K562 (cell line): ENCODE measurements around the gene PRLH. TPM values are rescaled to one million over a fixed set of nuclear protein-coding genes. Genes with fewer than 3 reads are reported as not detected.

ENCODE experiments used
- ATAC-seq: fragments of 200-7000 bp; cut with Tn5 transposase; 3 replicates; pipeline ENCODE4 v1.9.1; 2020; ENCODE audit warnings: moderate library complexity
- BruUV-seq: library from RNA; stranded (reverse); fragments of 400-500 nt; replicated peaks from 2 replicates; lab custom pipeline; 2021; lab: Mats Ljungman, UMichigan
- CTCF ChIA-PET: fragments of 300-600 bp; formaldehyde crosslinking; extraction: SDS; loops from one replicate; lab custom pipeline; 2021; ENCODE audit warnings: low intra/inter-chr PET ratio; lab: Yijun Ruan, JAX
- POLR2A ChIA-PET: fragments of 300-600, 350-650 bp; sonication (Branson Sonifier 250); formaldehyde crosslinking; extraction: SDS; loops from one replicate; lab custom pipeline; 2021; ENCODE audit warnings: antibody characterized with exemption, inconsistent platforms; lab: Yijun Ruan, JAX
- DNase-seq, 4 experiments: peaks; one replicate each; pipeline versions ENCODE4 v3.0.0 to v3.0.0-alpha.2; 2011 to 2018; ENCODE audit warnings: low spot score in 3 of 4, mixed read lengths in 3 of 4; ENCODE audit errors: extremely low read depth in 1 of 4
- FAIRE-seq: peaks from 2 replicates; lab custom pipeline; 2011; peaks lifted over from hg19 to GRCh38; lab: Jason Lieb, UNC
- H2AFZ ChIP-seq: 2 replicates; pipeline ENCODE4 v1.6.0; 2011; ENCODE audit warnings: low read depth, low read length, control low read depth, inconsistent platforms
- H3K27ac ChIP-seq: fragments of 200-600 bp; 3 replicates; pipeline ENCODE4 v1.8.0; 2011; ENCODE audit warnings: low read depth, mild to moderate bottlenecking, control low read depth, inconsistent platforms, low read length, moderate library complexity, mixed read lengths; ENCODE audit errors: extremely low read depth
- H3K27me3 ChIP-seq, 2 experiments: fragments of 300-600 bp in 1 of 2; 2 replicates in 1 of 2; 3 replicates in 1 of 2; pipeline versions ENCODE4 v1.6.0 to v1.8.0; 2011; ENCODE audit warnings: inconsistent platforms in 2 of 2, low read length in 2 of 2, mild to moderate bottlenecking in 1 of 2, mixed read lengths in 1 of 2, moderate library complexity in 1 of 2; ENCODE audit not compliant: control insufficient read depth in 2 of 2, insufficient read depth in 2 of 2
- H3K36me3 ChIP-seq: fragments of 300-600 bp; 3 replicates; pipeline ENCODE4 v1.8.0; 2011; ENCODE audit warnings: mild to moderate bottlenecking, low read length, inconsistent platforms; ENCODE audit not compliant: control insufficient read depth, insufficient read depth
- H3K4me1 ChIP-seq, 2 experiments: fragments of 200-600 bp in 1 of 2; replicated peaks in 1 of 2; 2 replicates in 1 of 2; 3 replicates in 1 of 2; pipeline versions ENCODE4 v1.5.1 to v1.8.0; 2011; ENCODE audit warnings: inconsistent platforms in 2 of 2, low read length in 2 of 2, mild to moderate bottlenecking in 1 of 2, mixed read lengths in 1 of 2, moderate library complexity in 1 of 2; ENCODE audit not compliant: control insufficient read depth in 2 of 2, insufficient read depth in 2 of 2
- H3K4me2 ChIP-seq: 2 replicates; pipeline ENCODE4 v1.6.1; 2011; ENCODE audit warnings: low read length, control low read depth, inconsistent platforms, mixed read lengths; ENCODE audit not compliant: insufficient read depth
- H3K4me3 ChIP-seq: fragments of 200-600 bp; sonication (generic), shearing (Covaris generic); 2 replicates; pipeline ENCODE4 v1.5.1; 2016; ENCODE audit warnings: control low read depth, inconsistent platforms
- H3K79me2 ChIP-seq: fragments of 200-600 bp; 3 replicates; pipeline ENCODE4 v1.8.0; 2011; ENCODE audit warnings: low read length, inconsistent platforms; ENCODE audit not compliant: control insufficient read depth, insufficient read depth
- H3K9ac ChIP-seq, 2 experiments: 2 replicates each; pipeline versions ENCODE4 v1.6.0 to v1.6.1; 2011; ENCODE audit warnings: low read depth in 2 of 2, low read length in 2 of 2, control low read depth in 1 of 2, inconsistent platforms in 1 of 2, mild to moderate bottlenecking in 1 of 2, mixed read lengths in 1 of 2; ENCODE audit not compliant: insufficient read depth in 1 of 2
- H3K9me1 ChIP-seq: one replicate; pipeline ENCODE4 v1.6.0; 2011; ENCODE audit warnings: inconsistent platforms, mild to moderate bottlenecking, low read length, moderate library complexity; ENCODE audit not compliant: control insufficient read depth, insufficient read depth
- H3K9me3 ChIP-seq: replicated peaks from 2 replicates; pipeline ENCODE4 v1.5.1; 2011; ENCODE audit warnings: low read depth, low read length, inconsistent platforms; ENCODE audit not compliant: control insufficient read depth, insufficient read depth
- H4K20me1 ChIP-seq: replicated peaks from 2 replicates; pipeline ENCODE4 v1.6.1; 2011; ENCODE audit warnings: low read length, inconsistent platforms, mixed read lengths; ENCODE audit not compliant: control insufficient read depth, insufficient read depth
- FIP1L1 ChIP-seq: fragments of 200-400 bp; formaldehyde crosslinking; IDR thresholded peaks from 2 replicates; pipeline ENCODE4 v1.6.1; 2018; ENCODE audit warnings: mild to moderate bottlenecking, low read depth, low read length; ENCODE audit not compliant: poor library complexity, severe bottlenecking
- FOSL1 ChIP-seq: fragments of 200-800 bp; sonication (Bioruptor generic); conservative IDR thresholded peaks from 2 replicates; pipeline ENCODE4 v1.6.1; 2016; ENCODE audit warnings: missing genetic modification characterization, missing compliant biosample characterization
- HDAC1 ChIP-seq, 2 experiments: fragments of 450-650 bp; IDR thresholded peaks; 2 replicates each; pipeline ENCODE4 v1.6.1; 2016 to 2017; ENCODE audit warnings: inconsistent platforms in 1 of 2, mild to moderate bottlenecking in 1 of 2, moderate library complexity in 1 of 2
- MECOM ChIP-seq: fragments of 250-450 bp; sonication (Bioruptor Pico); IDR thresholded peaks from 2 replicates; pipeline ENCODE4 v1.8.0; 2022; ENCODE audit warnings: inconsistent platforms
- NR1H2 ChIP-seq: sonication (generic); formaldehyde crosslinking; IDR thresholded peaks from 2 replicates; pipeline ENCODE4 v1.4.0; 2020; ENCODE audit warnings: mild to moderate bottlenecking, missing genetic modification reagents
- PHB2 ChIP-seq: fragments of 450-650 bp; IDR thresholded peaks from 2 replicates; pipeline ENCODE4 v1.6.1; 2017; ENCODE audit warnings: low read depth
- SNRNP70 ChIP-seq: fragments of 200-400 bp; formaldehyde crosslinking; optimal IDR thresholded peaks from 2 replicates; pipeline ENCODE3; 2017; ENCODE audit warnings: low read depth, low read length
- ZBTB17 ChIP-seq: fragments of 450-650 bp; formaldehyde crosslinking; IDR thresholded peaks from 2 replicates; pipeline ENCODE4 v1.4.0; 2020; ENCODE audit warnings: mild to moderate bottlenecking
- ZNF445 ChIP-seq: fragments of 250-450 bp; sonication (Bioruptor Pico); IDR thresholded peaks from 2 replicates; pipeline ENCODE4 v1.4.0; 2020; ENCODE audit warnings: low read depth, mild to moderate bottlenecking, moderate library complexity
- ZNF589 ChIP-seq: fragments of 200-800 bp; sonication (Bioruptor generic); IDR thresholded peaks from 2 replicates; pipeline ENCODE4 v1.6.1; 2016; ENCODE audit warnings: low read depth, missing genetic modification characterization, missing compliant biosample characterization
- ZNF778 ChIP-seq: fragments of 450-650 bp; formaldehyde crosslinking; IDR thresholded peaks from 2 replicates; pipeline ENCODE4 v1.4.0; 2020; ENCODE audit warnings: mild to moderate bottlenecking, moderate library complexity
- WGBS: fragments of 100-300 bp; shearing (Covaris generic); methylation state at CpG from one replicate; pipeline ENCODE4 v1.1.6; 2016; ENCODE audit warnings: low coverage, mixed read lengths; ENCODE audit not compliant: insufficient coverage; ENCODE audit errors: missing lambda C conversion rate; 5-methylcytosine and 5-hydroxymethylcytosine counted together
- in situ Hi-C: fragments of 300-500 bp; cut with MboI; formaldehyde crosslinking; loops from 4 replicates; pipeline ENCODE4 v1.15.0; 2018; ENCODE audit warnings: inconsistent platforms, mixed read lengths
- intact Hi-C: fragments of 100-400 bp; cut with micrococcal nuclease; formaldehyde crosslinking; loops from 2 replicates; pipeline ENCODE4 v1.14.2; 2022
- polyA plus RNA-seq, 8 experiments: library from polyadenylated mRNA; depleted of rRNA in 4 of 8; stranded (reverse) in 5 of 8; unstranded in 3 of 8; fragments of >200 nt; fragmentation: Nextera tagmentation in 2 of 8; fragmentation: Illumina TruSeq in 1 of 8; extraction: Ambion mirVana in 2 of 8; extraction: Trizol in 1 of 8; gene quantifications; 2 replicates each; pipeline versions ENCODE4 v1.2.1 to v1.2.3, GENCODE V29; 2011 to 2014; ENCODE audit warnings: inconsistent platforms in 1 of 8, missing spikeins in 1 of 8
- total RNA-seq, 7 experiments: library from RNA; depleted of rRNA in 6 of 7; stranded (reverse); fragments of >200 nt in 6 of 7; fragmentation: Illumina TruSeq in 2 of 7; extraction: Trizol in 2 of 7; gene quantifications; 2 replicates each; pipeline versions ENCODE4 v1.2.1 to v1.2.3, GENCODE V29; 2011 to 2021; ENCODE audit warnings: low replicate concordance in 1 of 7
- TF ChIP-seq, protein P1 (sequence below): fragments of 250-450 bp; sonication (Bioruptor Pico); IDR thresholded peaks from 2 replicates; pipeline ENCODE4 v1.5.1; 2021; ENCODE audit warnings: mild to moderate bottlenecking
- TF ChIP-seq, protein P2 (sequence below): fragments of 250-450 bp; sonication (Bioruptor Pico); IDR thresholded peaks from 2 replicates; pipeline ENCODE4 v1.8.0; 2022; ENCODE audit warnings: inconsistent platforms

The PRLH gene
- total and polyA plus RNA-seq, 9 of the 15 experiments (the other 6 are each of a cell fraction or from before 2014, with no cell fraction given) = not detected

DNA sequence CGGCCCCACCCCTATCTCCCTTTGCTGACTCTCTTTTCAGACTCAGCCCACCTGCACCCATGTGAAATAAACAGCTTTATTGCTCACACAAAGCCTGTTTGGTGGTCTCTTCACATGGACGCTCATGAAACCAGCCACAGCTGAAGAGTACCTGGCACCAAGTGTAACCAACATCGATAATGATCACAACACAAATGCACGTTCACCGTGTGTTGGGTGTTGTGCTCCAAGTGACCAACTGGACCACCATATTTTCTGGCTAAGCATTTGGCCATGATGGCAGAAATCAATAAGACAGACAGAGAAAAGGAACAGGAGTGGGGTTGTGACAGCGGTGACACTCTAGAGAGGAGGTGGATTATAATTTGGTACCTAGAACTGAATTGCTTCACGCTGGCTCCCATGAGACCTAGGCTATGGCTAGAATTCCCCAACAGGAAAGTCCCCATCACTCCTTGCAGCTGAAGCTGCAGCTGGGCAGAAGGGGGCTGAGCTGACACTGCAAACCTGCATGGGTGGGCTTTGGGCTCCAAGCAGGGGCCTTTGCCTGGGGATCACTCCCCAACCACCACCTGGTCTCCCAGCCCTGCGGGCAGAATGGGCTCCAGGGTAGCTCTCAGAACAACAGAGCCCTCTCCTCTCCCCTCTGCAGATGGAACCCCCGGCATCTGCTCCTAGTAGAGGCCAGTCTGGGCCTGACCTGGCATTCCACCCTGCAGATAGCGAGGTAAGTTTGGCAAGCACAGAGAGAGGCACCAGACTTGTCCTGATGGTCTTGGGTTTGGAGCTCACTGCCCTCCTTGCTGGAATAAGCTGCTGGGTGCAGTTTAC lies 46.4 kb downstream of the PRLH start:
- no TSS peak for BruUV-seq
- Histone ChIP-seq H4K20me1 (no peaks in the 10 kb centered on the region), H3K9me3 (no peaks in the 10 kb centered on the region), H3K4me1 (no peaks in the 10 kb centered on the region), H3K9me1 (no peaks in the 10 kb centered on the region), H3K79me2 (no peaks in the 10 kb centered on the region), H2AFZ (no peak overlapping the region), H3K36me3 (no peaks in the 10 kb centered on the region), H3K9ac (no peak overlapping the region), H3K4me3 (no peak overlapping the region), H3K27me3 (peaks cover 0 to 18% of the 10 kb centered on the region in 2 experiments; a peak in 2 of 5 replicates), H3K4me2 (no peak overlapping the region), H3K27ac (no peak overlapping the region)
- 2% methylated on average over 9 of the region's 10 CpGs for WGBS
- POLR2A ChIA-PET = no interaction called here
- intact Hi-C loops = no loop called here
- CTCF ChIA-PET = no interaction called here
- no peak for FAIRE-seq
- ATAC-seq = no peak
- in situ Hi-C loops = no loop called here
- DNase-seq = no peak
- TF ChIP-seq HDAC1 (IDR thresholded peaks at IDR 0.05) (no peak), SNRNP70 (no peak), NR1H2 (CRISPR knock-in tag) (no peak)

DNA sequence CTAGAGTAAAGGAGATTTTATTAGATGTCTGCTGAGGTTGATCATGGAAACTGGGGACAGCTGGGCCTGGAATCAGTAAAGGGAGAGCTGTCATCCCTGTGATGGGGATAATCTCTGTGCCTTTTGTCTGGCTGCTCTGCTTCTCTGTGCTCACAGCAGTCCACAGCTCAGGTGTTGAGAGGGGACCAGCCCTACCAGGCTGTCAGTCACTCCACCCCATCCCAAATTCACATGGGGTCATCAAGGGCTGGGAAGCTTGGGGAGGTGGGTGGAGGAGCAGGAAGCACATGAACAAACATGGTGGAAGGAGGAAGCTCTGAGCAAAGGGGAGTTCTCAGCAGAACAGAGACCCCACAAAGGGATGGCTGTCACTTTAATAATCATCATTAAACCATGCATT lies 47.3 kb downstream of the PRLH start:
- H4K20me1 ChIP-seq = no peaks in the 10 kb centered on the region
- H3K9me1 ChIP-seq = no peaks in the 10 kb centered on the region
- no peak for ATAC-seq
- no peaks in the 10 kb centered on the region for H3K4me1 ChIP-seq
- H2AFZ ChIP-seq = no peak overlapping the region
- H3K4me3 ChIP-seq = no peak overlapping the region
- H3K4me2 ChIP-seq = no peak overlapping the region
- POLR2A ChIA-PET = interaction anchor here (0.6 kb wide), 1 partner anchor 120 kb away, joined by 3 read pairs; no protein-coding TSS in a partner anchor
- DNase-seq = no peak
- H3K27me3 ChIP-seq = peaks cover 0 to 18% of the 10 kb centered on the region in 2 experiments; a peak in 3 of 5 replicates
- no peak overlapping the region for H3K9ac ChIP-seq
- CTCF ChIA-PET = no interaction called here
- BruUV-seq = no TSS peak
- no peak overlapping the region for H3K27ac ChIP-seq
- H3K9me3 ChIP-seq = no peaks in the 10 kb centered on the region
- no peak for FAIRE-seq
- in situ Hi-C loops (no loop called here), intact Hi-C loops (no loop called here)
- no peaks in the 10 kb centered on the region for H3K36me3 ChIP-seq
- H3K79me2 ChIP-seq = no peaks in the 10 kb centered on the region
- TF ChIP-seq ZNF445 (CRISPR knock-in tag) = no peak
- TF ChIP-seq, protein P1, sequence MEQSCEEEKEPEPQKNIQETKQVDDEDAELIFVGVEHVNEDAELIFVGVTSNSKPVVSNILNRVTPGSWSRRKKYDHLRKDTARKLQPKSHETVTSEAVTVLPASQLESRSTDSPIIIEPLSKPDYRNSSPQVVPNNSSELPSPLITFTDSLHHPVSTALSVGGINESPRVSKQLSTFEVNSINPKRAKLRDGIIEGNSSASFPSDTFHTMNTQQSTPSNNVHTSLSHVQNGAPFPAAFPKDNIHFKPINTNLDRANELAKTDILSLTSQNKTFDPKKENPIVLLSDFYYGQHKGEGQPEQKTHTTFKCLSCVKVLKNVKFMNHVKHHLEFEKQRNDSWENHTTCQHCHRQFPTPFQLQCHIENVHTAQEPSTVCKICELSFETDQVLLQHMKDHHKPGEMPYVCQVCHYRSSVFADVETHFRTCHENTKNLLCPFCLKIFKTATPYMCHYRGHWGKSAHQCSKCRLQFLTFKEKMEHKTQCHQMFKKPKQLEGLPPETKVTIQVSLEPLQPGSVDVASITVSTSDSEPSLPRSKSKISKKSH (CRISPR knock-in tag) = no peak
- no peak for TF ChIP-seq ZBTB17 (CRISPR knock-in tag)
- TF ChIP-seq ZNF778 (CRISPR knock-in tag) = no peak
- TF ChIP-seq ZNF589 = no peak
- no peak for TF ChIP-seq MECOM (CRISPR knock-in tag)
- no peak for TF ChIP-seq FIP1L1
- TF ChIP-seq PHB2 = no peak
- TF ChIP-seq FOSL1 (tag) = no peak
- TF ChIP-seq, protein P2, sequence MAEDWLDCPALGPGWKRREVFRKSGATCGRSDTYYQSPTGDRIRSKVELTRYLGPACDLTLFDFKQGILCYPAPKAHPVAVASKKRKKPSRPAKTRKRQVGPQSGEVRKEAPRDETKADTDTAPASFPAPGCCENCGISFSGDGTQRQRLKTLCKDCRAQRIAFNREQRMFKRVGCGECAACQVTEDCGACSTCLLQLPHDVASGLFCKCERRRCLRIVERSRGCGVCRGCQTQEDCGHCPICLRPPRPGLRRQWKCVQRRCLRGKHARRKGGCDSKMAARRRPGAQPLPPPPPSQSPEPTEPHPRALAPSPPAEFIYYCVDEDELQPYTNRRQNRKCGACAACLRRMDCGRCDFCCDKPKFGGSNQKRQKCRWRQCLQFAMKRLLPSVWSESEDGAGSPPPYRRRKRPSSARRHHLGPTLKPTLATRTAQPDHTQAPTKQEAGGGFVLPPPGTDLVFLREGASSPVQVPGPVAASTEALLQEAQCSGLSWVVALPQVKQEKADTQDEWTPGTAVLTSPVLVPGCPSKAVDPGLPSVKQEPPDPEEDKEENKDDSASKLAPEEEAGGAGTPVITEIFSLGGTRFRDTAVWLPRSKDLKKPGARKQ (CRISPR knock-in tag) = no peak
- no peak for TF ChIP-seq SNRNP70
